Skeletal muscle cell (primary cell): Measurements from ENCODE around the gene TTLL11.
A peak's percentile ranks its signal among the peaks of the same experiment; 100 is the strongest.

Experiments
- DNase-seq: peaks from one replicate; pipeline ENCODE4 v3.0.0-alpha.2; 2010; ENCODE audit warnings: low read depth
- H3K4me3 ChIP-seq: 2 replicates; pipeline ENCODE4 v1.5.1; 2011; ENCODE audit warnings: low read depth, mild to moderate bottlenecking, control low read depth, low read length, moderate library complexity

The TTLL11 gene

DNA sequence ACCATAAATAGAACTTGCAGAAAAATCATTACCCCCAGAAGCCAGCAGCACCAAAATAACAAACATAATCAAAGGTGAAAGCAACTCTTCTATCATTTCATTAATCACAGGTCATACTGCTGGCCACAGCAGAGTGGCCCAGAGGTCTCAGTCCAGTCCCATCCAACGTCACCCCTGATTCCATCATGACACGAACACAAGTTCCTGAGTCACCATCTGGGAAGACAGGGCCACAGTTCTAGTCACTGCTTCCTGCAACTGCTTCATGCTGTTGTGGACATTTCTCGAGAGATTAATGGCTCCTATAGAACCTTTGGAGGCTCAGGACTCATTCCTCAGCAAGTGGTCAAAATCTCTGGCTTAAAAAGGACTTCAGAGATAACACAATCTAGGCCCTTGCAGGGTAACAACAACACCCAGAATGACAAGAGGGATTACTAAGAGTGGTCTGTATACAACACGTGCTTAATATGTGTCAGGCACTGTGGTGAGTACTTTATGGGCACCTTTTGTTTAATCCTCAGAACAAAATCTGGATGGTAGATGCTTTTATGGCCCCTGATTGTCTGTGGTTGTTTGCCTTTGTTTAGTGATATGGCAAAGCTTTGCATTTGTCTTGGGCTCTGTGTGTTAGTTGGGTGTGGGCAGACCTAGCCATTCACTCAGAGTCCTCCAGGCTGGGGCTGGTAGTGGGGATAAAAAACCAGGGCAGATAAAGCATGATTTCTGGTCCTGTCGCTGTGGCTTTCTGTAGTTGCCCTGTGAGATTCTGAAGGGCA, 257.3 kb downstream of the TTLL11 start:
- DNase-seq, result no peak
- no peak overlapping the region for H3K4me3 ChIP-seq

DNA sequence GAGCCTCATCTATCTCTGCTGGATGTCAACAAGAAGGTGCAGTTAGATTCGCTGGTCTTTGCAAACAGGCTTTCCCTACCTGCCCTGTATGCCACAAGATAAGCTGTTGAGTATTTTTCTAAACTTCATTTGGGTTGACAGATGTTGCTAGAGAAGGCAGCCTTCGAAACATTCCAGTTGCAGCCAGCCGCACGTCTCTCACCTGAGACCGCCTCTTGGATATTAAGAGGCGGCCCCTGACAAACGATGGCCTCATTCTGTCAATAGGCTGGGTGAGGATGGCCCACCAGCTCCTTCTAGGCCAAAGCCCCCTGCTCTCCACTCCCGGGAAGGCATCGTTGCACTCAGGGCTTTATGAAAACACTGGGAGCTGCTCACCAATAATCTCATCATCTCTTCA, 260.0 kb downstream of the TTLL11 start:
- no peak overlapping the region for H3K4me3 ChIP-seq
- no peak for DNase-seq

DNA sequence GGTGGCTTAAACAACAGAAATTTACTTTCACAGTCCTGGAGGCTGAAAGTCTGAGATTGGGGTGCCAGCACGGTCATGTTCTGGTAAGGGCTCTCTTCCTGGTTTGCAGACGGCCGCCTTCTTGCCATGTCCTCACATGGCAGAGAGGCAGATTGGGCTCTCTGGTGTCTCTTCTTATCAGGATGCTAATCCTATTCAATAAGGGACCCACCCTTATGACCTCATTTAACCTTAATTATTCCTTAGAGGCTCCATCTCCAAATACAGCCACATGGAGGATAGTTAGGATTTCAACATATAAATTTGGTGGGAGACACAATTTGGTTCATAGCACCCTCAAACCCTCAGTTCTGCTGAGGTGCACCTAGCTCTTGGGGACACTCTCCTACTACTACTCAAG, 261.2 kb downstream of the TTLL11 start:
- no peak overlapping the region for H3K4me3 ChIP-seq
- no peak for DNase-seq

DNA sequence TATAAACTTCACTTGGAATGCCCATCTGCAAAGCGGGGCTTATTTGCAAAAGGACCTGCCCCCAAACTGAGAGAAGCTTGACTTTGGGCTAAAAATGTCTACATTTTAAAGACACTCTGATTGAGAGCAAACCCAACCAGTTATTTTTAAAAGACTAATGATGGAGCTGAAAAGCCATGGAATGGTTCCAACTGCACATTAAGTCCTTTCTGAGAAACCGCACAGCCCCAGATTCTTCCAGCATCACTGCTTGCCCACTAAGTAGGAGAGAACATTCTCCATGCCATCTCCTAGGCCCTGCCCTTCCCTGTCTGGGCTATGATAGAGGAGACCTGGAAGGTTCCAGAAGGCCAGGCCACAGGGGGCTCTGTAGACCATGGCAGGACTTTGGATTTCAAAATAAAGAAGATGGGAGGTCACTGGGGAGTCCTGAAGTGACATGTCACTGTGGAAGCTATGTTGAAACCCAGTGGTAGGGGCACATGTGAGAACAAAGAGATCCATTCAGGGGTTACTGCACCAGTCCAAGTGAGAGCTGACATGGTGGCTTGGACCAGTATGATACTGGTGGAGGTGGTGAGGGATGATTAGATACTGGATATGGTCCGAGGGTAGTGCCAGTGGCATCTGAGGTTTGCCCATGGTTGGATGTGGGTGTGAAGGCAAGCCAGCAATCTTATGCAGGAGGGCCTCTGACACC, 262.5 kb downstream of the TTLL11 start:
- DNase-seq, result no peak
- H3K4me3 ChIP-seq, result no peak overlapping the region

DNA sequence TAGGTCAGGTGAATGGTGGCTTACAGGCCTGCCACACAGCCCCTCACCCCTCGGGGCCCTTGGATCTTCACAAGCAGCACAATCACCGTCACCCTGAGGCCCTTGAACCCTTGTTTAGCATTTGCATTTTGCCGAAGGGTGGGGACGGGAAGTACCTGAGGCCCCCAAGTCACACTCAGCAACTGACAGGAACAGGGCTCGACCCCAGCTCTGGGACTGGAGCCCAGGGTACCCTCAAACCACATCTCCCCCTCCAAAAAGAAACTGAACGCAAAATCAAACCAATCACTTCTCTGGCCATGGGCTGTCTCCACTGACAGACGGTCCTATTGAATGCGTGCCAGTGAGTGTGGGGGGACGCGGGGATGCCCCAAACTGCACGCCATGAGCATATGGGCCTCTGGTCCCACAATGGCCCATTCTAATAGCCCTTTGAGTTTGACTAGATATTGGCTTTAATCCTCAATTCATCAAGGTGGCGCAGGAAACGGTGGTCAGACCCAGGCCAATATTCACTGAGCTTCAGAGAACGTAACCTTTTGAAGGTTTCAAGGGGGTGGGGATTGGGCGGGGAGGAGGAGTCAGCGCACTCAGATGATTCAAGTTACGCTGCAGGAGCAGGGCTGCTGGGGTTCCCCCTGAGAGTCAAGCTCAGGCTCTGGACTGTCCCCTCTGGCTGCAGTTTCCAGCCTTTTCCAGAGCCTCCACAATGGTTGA, 265.7 kb downstream of the TTLL11 start:
- no peak for DNase-seq
- no peak overlapping the region for H3K4me3 ChIP-seq

DNA sequence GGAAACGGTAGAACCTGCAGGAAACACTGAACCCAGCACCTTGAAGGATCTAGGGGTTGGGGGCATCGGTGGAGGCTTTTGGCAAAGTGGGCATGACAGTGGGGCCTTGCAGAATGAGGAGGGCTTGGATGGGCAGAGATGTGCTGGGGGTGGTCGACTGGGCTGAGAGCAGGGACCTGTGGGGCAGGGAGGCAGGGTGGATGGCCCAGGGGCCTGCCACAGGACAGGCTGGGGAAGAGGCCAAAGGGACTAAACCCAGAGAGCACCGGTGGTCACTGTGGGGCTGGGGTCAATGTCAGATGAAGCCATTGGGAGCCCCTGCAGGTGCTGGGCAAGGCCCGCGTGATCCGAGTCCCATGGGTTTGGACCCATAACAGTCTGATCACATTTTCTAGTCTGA, 266.4 kb downstream of the TTLL11 start:
- H3K4me3 ChIP-seq, result no peak overlapping the region
- DNase-seq, result no peak

DNA sequence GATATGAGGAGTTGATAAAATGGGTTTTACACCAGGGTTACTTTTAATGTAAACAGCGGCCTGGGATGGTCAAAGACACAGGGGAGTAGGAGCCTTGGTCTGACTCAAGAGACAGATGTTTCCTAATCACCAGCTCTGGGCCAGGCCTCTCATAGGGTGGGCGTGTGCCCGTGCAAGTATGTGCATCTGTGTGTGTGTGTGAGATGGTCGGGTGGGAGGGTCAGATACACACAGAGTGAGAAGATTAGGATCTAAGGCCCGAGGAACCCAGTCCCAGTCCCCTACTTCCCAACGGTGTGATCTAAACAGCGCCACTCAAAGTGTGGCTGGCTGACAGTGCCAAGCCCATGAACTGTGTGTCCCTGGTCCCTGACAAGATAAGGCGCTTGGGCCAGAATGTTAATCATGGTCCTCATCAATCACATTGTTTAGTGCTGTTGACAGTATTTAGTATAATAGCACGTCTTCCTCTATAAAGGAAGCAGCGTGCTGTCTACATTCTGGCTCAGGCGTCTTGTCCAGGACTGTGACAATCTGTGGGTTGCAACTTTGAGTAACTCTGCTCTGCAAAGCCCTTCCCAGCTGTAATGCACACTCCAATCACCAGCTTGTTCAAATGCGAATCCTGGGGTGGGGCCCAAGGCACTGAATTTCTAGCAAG, 267.9 kb downstream of the TTLL11 start:
- no peak for DNase-seq
- no peak overlapping the region for H3K4me3 ChIP-seq

DNA sequence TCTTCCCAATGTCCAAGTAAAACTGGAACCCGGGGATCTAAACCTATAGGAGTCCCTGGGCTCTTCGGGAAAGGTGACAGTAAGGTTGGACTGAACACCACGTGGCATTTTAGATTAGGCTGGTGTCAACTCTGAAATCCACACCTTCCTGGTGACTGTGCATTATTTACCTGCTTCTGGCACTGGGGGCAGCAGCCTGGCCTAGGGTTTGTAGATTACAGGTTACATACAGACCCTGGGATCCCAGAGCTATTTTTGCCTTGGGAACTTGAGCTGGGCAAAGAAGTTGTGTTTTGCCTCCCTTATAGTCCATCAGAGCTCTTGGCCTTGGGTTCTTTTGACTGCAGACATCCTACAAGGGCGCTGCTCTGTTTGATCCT, 268.5 kb downstream of the TTLL11 start:
- H3K4me3 ChIP-seq, result no peak overlapping the region
- DNase-seq, result no peak

DNA sequence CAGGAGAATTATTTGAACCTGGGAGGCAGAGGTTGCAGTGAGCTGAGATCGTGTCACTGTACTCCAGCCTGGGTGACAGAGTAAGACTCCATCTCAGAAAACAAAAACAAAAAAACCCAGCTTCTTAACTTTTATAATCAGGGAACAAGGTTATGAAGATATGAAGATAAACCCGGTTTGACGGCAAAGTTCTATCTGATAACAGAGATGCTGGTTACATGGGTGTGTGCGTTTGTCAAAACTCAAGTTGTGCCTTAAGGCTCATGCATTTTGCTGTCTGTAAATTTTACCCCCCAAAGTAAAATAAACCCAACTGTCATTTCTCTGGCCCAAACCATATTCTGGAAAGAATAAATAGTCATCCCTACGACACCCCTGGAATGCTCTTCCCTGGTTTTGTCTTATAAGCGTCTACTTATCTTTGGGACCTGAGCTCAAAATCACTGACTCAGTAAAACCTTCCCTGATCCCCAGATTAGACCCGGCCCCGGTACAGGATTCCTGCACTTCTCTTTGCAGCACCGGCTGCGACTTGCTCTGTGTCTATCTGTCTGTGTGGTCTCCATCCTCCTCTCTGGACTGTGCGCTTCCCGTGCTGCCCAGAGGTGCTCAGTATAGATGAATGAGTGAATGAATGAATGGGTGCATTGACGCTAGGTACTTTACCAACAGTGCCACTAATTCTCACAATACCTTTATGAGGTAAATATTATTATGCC, 269.5 kb downstream of the TTLL11 start:
- H3K4me3 ChIP-seq, result no peak overlapping the region
- DNase-seq, result no peak

DNA sequence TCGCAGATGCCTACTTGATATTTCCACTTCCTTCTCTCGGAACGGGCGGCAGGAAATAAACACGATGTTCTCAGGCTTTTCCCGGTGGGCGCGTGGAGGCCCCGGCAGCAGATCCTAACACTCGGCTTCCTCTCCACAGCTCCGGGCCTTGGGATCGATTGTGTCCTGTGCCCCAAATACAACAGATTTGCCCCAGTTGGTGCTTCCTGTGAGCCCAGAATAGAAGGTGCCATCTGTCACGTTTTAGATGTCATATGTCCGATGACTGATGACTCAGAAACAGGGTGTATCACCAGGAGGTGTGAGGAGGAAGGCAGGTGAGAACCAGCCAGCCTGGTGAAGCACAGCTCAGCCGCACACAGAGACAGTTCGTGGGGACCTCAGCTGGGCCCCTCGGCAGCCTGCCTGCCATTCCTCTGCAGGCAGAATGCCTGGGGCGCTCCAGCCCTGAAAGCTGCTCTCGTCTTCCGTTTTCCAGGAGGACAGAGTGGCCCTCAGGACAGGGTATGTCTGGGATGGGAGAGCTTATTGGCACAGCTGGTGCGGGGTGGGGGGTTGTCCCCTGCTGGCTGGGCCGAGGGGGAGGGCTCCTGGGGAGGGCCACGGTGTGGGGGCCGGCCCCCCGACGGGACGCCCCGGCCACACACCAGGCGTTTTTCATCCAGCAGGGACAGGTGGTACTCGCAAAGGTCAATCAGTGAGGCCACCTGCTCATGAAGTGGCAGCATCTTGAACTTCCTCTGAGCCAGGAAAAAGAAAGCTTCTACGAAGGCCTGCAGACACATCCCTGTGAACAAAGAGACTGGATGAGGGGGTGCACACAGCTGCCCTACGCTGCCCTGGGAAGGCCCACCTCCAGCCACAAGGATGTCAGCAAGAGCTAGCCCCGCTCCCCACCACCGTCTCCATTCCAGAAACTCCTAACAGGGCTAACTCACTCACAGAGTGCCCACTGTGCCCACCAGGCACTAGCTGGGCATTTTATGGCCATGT, 270.7 kb downstream of the TTLL11 start:
- DNase-seq, result no peak

DNA sequence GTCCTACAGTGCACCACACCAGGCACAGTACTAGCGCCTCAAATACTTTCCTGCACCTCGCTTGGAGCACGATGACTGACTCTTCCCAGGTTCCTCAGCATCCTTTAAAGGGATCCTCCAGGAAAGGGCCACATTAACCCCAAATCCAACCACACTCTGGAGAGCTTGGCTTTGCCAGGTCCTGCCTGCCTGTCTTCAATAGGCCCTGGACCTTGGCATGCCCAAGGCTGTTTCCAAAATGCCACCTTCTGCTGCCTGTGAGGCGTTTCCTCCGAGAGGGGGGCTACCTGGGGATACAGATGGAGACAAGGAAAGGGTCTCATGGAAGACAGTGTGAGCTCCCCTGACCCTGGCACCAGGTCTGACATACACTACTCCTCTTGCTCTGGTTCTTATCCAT, 271.8 kb downstream of the TTLL11 start:
- DNase-seq, result no peak
- H3K4me3 ChIP-seq, result no peak overlapping the region

More for the DNA sequence above, 270.7 kb downstream of the TTLL11 start:
- H3K4me3 ChIP-seq, result no peak overlapping the region

DNA sequence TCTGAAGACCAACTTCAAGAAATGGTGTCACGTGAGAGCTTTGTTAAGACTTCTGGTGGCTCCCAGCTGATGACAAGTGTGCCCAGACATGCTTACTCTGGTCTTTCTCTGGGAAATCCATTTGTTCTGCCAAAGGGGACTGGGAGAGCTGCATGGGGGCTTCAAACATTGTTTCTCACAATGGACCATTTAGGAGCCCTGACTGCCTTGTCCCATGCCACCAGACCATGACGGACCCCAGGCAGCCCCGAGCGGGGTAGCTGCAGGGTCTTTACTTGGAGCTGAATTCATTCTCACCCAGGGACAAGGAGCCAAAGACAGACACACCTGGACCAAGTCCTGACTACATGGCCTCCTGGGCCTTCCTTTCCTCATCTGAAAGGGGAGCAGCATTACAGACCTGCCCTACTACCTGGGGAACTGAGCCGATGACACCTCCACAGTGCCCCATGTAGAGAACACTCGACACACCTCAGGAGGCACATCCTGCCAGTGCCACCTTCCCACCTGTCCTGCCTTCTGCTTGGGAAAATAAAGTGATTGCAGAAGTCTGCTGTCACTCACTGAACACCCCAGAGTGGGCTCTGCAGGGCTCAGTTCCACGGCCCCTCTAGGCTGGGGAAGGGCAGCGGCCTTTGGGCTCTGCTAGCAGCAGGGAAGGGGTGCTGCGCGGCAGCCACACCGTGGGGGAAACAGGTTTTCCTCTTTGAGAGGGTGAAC, 272.7 kb downstream of the TTLL11 start:
- DNase-seq, result no peak
- no peak overlapping the region for H3K4me3 ChIP-seq

DNA sequence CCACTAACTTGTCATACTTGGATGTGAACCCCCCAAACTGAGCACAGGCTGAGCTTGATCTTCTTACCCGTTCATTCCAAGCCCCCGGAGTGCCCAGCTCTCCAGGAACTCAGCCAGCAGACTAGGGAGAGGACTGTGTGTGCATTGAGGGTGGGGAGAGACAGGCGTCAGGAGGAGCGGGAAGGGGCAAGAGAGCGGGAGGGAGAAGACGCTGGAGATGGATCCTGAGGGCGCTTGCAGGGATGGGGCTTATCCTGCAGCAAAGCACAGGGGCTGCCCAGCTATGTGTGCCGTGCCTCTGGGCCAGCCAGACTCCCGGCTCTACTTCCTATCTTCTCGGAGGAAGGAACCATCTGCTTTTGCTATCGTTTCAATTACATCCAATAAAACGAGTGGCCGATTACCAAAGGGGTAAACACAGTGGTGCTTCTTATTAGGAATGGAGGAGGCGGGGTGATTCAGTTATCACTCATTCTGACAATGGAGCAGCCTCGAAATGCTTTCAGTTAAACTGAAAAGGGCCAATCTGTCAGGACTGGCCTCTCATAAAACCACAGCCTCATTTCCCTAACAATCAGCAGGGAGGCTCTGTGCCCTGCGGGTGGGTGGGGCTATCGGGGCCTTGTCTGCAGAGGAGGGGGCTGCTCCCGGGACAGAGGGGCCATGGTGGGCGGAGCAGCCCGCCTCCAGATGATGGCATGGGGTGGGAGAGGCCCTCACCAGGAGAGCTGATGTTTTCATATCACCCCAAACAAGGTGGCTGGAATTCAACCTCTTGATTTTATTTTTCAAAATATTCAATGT, 273.5 kb downstream of the TTLL11 start:
- H3K4me3 ChIP-seq, result peak overlapping the region; percentile 14
- DNase-seq, result no peak

DNA sequence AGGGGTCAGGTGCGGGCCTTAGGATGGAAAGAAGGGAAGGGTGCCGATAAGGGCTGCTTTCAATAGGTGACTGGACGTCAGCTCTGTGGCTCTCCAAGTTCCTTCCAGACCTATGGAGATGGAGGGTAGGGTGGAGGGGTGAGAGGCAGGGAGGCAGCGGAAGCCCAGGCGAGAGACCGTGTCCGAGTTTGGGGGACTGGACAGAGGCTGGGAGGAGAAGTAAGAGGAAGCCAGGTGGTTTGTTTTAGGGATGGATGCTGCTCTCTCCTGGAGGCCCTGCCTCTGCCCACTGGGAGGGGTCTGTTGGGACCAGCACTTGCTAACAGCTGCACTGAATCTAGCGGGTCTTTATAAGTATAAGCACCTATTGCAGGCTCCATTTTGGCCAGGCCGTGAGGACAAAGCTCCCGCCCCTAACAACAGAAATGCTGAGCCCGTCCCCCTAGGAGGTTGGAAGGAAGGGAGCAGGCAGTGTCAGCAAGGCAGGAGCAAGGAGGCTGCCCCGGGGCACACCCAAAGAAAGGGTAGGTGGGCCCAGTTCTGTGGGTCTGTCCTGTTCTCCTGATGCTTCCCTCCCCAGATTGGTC, 274.2 kb downstream of the TTLL11 start:
- H3K4me3 ChIP-seq, result no peak overlapping the region
- no peak for DNase-seq

DNA sequence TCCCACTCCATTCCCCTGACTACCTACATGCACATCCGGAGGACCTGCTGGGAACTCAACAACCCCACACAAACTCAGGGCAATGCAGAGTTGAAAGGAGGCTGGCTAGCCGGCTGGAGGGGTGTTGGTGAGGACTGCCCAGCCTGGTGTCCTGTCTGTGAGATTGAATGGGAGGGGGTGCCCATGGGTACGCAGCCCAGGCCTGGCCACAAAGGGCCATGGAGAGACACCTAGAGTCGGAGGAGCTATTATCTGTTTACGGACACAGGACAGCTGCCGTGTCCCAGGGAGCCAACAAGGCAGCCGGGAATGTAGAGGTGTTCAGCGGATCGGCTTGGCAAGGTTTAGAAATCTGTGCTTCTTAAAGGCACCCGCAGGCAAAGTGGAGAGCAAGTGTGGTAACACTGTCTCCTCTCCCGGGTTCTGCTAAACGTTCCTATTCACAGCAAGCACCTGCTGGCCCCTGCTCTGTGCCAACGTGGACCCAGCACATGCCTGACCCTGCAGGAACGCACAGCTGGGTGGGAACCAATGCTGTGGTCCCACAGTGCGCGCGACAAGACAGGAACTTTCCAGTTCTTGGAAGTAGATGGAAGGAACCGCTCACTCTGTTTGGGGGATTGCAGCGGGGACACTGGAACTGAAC, 275.0 kb downstream of the TTLL11 start:
- no peak for DNase-seq
- H3K4me3 ChIP-seq, result no peak overlapping the region

DNA sequence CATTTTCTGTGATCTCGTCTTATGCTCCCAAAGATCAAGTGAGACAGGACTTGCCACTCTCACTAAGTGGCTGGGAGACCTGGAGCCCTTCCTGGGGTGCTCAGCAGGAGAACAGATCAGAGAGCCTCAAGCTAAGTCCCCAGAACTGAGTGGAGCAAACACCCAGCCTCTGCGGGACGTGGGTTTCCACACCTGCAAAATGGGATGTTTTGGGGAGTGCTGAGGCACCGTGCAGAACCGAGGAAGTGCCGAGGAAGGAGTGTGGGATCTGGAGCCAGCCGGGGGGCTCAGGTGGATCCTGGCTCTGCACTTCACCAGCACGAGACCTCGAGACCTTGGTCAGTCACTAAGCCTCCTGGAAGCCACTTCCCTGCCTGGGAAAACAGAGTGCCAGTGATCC, 275.6 kb downstream of the TTLL11 start:
- no peak for DNase-seq
- H3K4me3 ChIP-seq, result no peak overlapping the region
